Mesenchymal stem cell (in vitro differentiated cells and primary cell): Measurements from ENCODE around the gene LRRTM2.
A peak's percentile ranks its signal among the peaks of the same experiment; 100 is the strongest.

Experiments
- DNase-seq: peaks from one replicate; pipeline ENCODE4 v3.0.0-alpha.2; 2013
- H2AFZ ChIP-seq: one replicate; pipeline ENCODE4 v1.6.1; 2013; ENCODE audit warnings: low read depth, mild to moderate bottlenecking, control low read depth, inconsistent platforms, low read length, moderate library complexity
- H2AK5ac ChIP-seq: 2 replicates; pipeline ENCODE4 v1.6.1; 2013; ENCODE audit warnings: low read length, moderate library complexity, mild to moderate bottlenecking, inconsistent platforms; ENCODE audit not compliant: severe bottlenecking
- H2BK120ac ChIP-seq: one replicate; pipeline ENCODE4 v1.6.1; 2013; ENCODE audit warnings: low read depth, mild to moderate bottlenecking, inconsistent platforms, low read length, moderate library complexity
- H2BK12ac ChIP-seq, 2 experiments: one replicate each; pipeline ENCODE4 v1.6.1; 2013; ENCODE audit warnings: inconsistent platforms in 2 of 2, low read length in 2 of 2, mild to moderate bottlenecking in 2 of 2, moderate library complexity in 2 of 2, control low read depth in 1 of 2
- H2BK15ac ChIP-seq: one replicate; pipeline ENCODE4 v1.6.1; 2013; ENCODE audit warnings: mild to moderate bottlenecking, low read depth, inconsistent platforms; ENCODE audit not compliant: poor library complexity, severe bottlenecking
- H2BK5ac ChIP-seq: 2 replicates; pipeline ENCODE4 v1.6.1; 2013; ENCODE audit warnings: low read depth, mild to moderate bottlenecking, low read length, control low read depth, inconsistent platforms; ENCODE audit not compliant: poor library complexity, severe bottlenecking
- H3K14ac ChIP-seq, 2 experiments: one replicate each; pipeline ENCODE4 v1.6.1; 2013; ENCODE audit warnings: inconsistent platforms in 2 of 2, low read length in 2 of 2, control low read depth in 1 of 2, mild to moderate bottlenecking in 1 of 2, moderate library complexity in 1 of 2
- H3K18ac ChIP-seq, 2 experiments: one replicate each; pipeline ENCODE4 v1.6.1; 2013; ENCODE audit warnings: inconsistent platforms in 2 of 2, low read length in 2 of 2, control low read depth in 1 of 2, low read depth in 1 of 2, mild to moderate bottlenecking in 1 of 2
- H3K23ac ChIP-seq, 2 experiments: one replicate each; pipeline ENCODE4 v1.6.1; 2013; ENCODE audit warnings: inconsistent platforms in 2 of 2, low read length in 2 of 2, mild to moderate bottlenecking in 2 of 2, moderate library complexity in 2 of 2, control low read depth in 1 of 2
- H3K27ac ChIP-seq: 2 replicates; pipeline ENCODE4 v1.5.1; 2013; ENCODE audit warnings: mild to moderate bottlenecking, moderate library complexity, low read length, control low read depth, inconsistent platforms; ENCODE audit not compliant: poor library complexity, severe bottlenecking
- H3K27me3 ChIP-seq, 2 experiments: 2 replicates each; pipeline versions ENCODE4 v1.6.1 to v1.7.0; 2013; ENCODE audit warnings: low read length in 2 of 2, mild to moderate bottlenecking in 2 of 2, moderate library complexity in 2 of 2, control low read depth in 1 of 2, inconsistent platforms in 1 of 2; ENCODE audit not compliant: control insufficient read depth in 1 of 2, insufficient read depth in 1 of 2
- H3K36me3 ChIP-seq, 2 experiments: 2 replicates each; pipeline versions ENCODE4 v1.6.1 to v1.7.0; 2013; ENCODE audit warnings: low read length in 2 of 2, control low read depth in 1 of 2, inconsistent platforms in 1 of 2, low read depth in 1 of 2, mild to moderate bottlenecking in 1 of 2; ENCODE audit not compliant: insufficient read depth in 2 of 2, control insufficient read depth in 1 of 2
- H3K4ac ChIP-seq, 2 experiments: one replicate each; pipeline ENCODE4 v1.6.1; 2013; ENCODE audit warnings: inconsistent platforms in 2 of 2, low read length in 2 of 2, mild to moderate bottlenecking in 2 of 2, moderate library complexity in 2 of 2, control low read depth in 1 of 2, low read depth in 1 of 2
- H3K4me1 ChIP-seq: 2 replicates; pipeline ENCODE4 v1.6.1; 2013; ENCODE audit warnings: low read depth, low read length, control low read depth; ENCODE audit not compliant: control insufficient read depth, insufficient read depth
- H3K4me2 ChIP-seq: 2 replicates; pipeline ENCODE4 v1.6.1; 2013; ENCODE audit warnings: low read length, mild to moderate bottlenecking, inconsistent platforms; ENCODE audit not compliant: poor library complexity, severe bottlenecking
- H3K4me3 ChIP-seq, 2 experiments: 2 replicates each; pipeline versions ENCODE4 v1.5.1 to v1.7.0; 2013; ENCODE audit warnings: low read length in 2 of 2, mild to moderate bottlenecking in 2 of 2, control low read depth in 1 of 2, low read depth in 1 of 2; ENCODE audit not compliant: insufficient read depth in 1 of 2
- H3K79me1 ChIP-seq: replicated peaks from 2 replicates; pipeline ENCODE4 v1.6.1; 2013; ENCODE audit warnings: mild to moderate bottlenecking, control low read depth, low read length, inconsistent platforms; ENCODE audit not compliant: poor library complexity, severe bottlenecking
- H3K9ac ChIP-seq: 2 replicates; pipeline ENCODE4 v1.7.0; 2013; ENCODE audit warnings: mild to moderate bottlenecking, low read length, moderate library complexity
- H3K9me3 ChIP-seq: 2 replicates; pipeline ENCODE4 v1.7.0; 2013; ENCODE audit warnings: mild to moderate bottlenecking, low read length; ENCODE audit not compliant: control insufficient read depth
- H4K8ac ChIP-seq: one replicate; pipeline ENCODE4 v1.6.1; 2013; ENCODE audit warnings: inconsistent platforms, mild to moderate bottlenecking, low read length, moderate library complexity
- H4K91ac ChIP-seq: one replicate; pipeline ENCODE4 v1.6.1; 2013; ENCODE audit warnings: mild to moderate bottlenecking, low read length, inconsistent platforms
- WGBS: methylation state at CpG from one replicate; pipeline ENCODE4 v1.1.7; 2013; ENCODE audit warnings: mixed read lengths; 5-methylcytosine and 5-hydroxymethylcytosine counted together

LRRTM2 gene

GRCh38 chr5:138849882-138850281, 25.3 kb downstream of the LRRTM2 start:
- no peaks in the 10 kb centered on the region for H3K27me3 ChIP-seq
- H4K91ac ChIP-seq: no peak overlapping the region
- WGBS: 89% methylated on average over 1 of the region's 1 CpG
- no peak overlapping the region for H3K27ac ChIP-seq
- no peak overlapping the region for H3K18ac ChIP-seq
- H3K14ac ChIP-seq: no peak overlapping the region
- no peak overlapping the region for H3K4ac ChIP-seq
- no peak overlapping the region for H2AK5ac ChIP-seq
- peaks cover 12% of the 10 kb centered on the region for H3K79me1 ChIP-seq
- H3K4me3 ChIP-seq: no peak overlapping the region
- no peak overlapping the region for H3K9ac ChIP-seq
- no peak overlapping the region for H3K23ac ChIP-seq
- H3K4me2 ChIP-seq: no peak overlapping the region
- no peak overlapping the region for H2BK15ac ChIP-seq
- H2BK120ac ChIP-seq: no peak overlapping the region
- no peak overlapping the region for H2AFZ ChIP-seq
- no peaks in the 10 kb centered on the region for H3K9me3 ChIP-seq
- no peaks in the 10 kb centered on the region for H3K4me1 ChIP-seq
- H3K36me3 ChIP-seq: peaks cover 6 to 7% of the 10 kb centered on the region in 2 experiments
- no peak overlapping the region for H2BK5ac ChIP-seq
- no peak for DNase-seq
- no peak overlapping the region for H4K8ac ChIP-seq
- H2BK12ac ChIP-seq: no peak overlapping the region

GRCh38 chr5:138849439-138849838, 25.7 kb downstream of the LRRTM2 start:
- H3K4me2 ChIP-seq: no peak overlapping the region
- no peak overlapping the region for H3K18ac ChIP-seq
- no peak overlapping the region for H3K4me3 ChIP-seq
- H2BK15ac ChIP-seq: no peak overlapping the region
- no peak overlapping the region for H3K14ac ChIP-seq
- no peak overlapping the region for H2AK5ac ChIP-seq
- no peak overlapping the region for H2BK12ac ChIP-seq
- no peak overlapping the region for H2BK5ac ChIP-seq
- H2AFZ ChIP-seq: no peak overlapping the region
- no peak overlapping the region for H4K91ac ChIP-seq
- 59% methylated on average over 2 of the region's 3 CpGs for WGBS
- no peak overlapping the region for H3K23ac ChIP-seq
- H3K36me3 ChIP-seq: peaks cover 6 to 7% of the 10 kb centered on the region in 2 experiments
- H3K4me1 ChIP-seq: no peaks in the 10 kb centered on the region
- H3K9me3 ChIP-seq: no peaks in the 10 kb centered on the region
- no peaks in the 10 kb centered on the region for H3K27me3 ChIP-seq
- no peak overlapping the region for H4K8ac ChIP-seq
- no peak overlapping the region for H2BK120ac ChIP-seq
- H3K79me1 ChIP-seq: peaks cover 11% of the 10 kb centered on the region
- no peak overlapping the region for H3K27ac ChIP-seq
- H3K4ac ChIP-seq: no peak overlapping the region
- peak overlapping the region; percentile 31 for H3K9ac ChIP-seq
- DNase-seq: no peak

- Histone ChIP-seq H3K36me3 (peaks cover 0 to 4% of the 10 kb centered on the region in 2 experiments), H2AK5ac (no peak overlapping the region), H2BK120ac (no peak overlapping the region), H3K9ac (peak overlapping the region; percentile 75), H2BK15ac (no peak overlapping the region), H3K79me1 (peaks cover 9% of the 10 kb centered on the region), H3K27ac (no peak overlapping the region), H3K23ac (no peak overlapping the region), H3K18ac (no peak overlapping the region), H3K4me2 (no peak overlapping the region), H3K4me1 (peaks cover 2% of the 10 kb centered on the region), H3K14ac (no peak overlapping the region), H4K91ac (no peak overlapping the region), H2BK12ac (no peak overlapping the region), H3K4ac (no peak overlapping the region), H3K27me3 (no peaks in the 10 kb centered on the region), H4K8ac (no peak overlapping the region), H3K4me3 (peak overlapping the region in 1 of 2 experiments; percentile 50), H2AFZ (no peak overlapping the region), H2BK5ac (no peak overlapping the region), H3K9me3 (no peaks in the 10 kb centered on the region)
- peak; percentile 21 for DNase-seq
- WGBS: 91% methylated on average over 6 of the region's 6 CpGs
Measured at GRCh38 chr5:138844812-138845513, 30.2 kb downstream of the LRRTM2 start.

- Histone ChIP-seq H3K27me3 (no peaks in the 10 kb centered on the region), H2BK5ac (no peak overlapping the region), H3K9me3 (no peaks in the 10 kb centered on the region), H2BK120ac (no peak overlapping the region), H3K4ac (no peak overlapping the region), H2AFZ (no peak overlapping the region), H3K9ac (peak overlapping the region; percentile 75), H3K4me1 (peaks cover 2% of the 10 kb centered on the region), H3K14ac (no peak overlapping the region), H3K4me2 (no peak overlapping the region), H2BK15ac (no peak overlapping the region), H3K4me3 (peak overlapping the region in 1 of 2 experiments; percentile 50), H3K18ac (no peak overlapping the region), H2BK12ac (no peak overlapping the region), H3K27ac (no peak overlapping the region), H3K36me3 (peaks cover 0 to 4% of the 10 kb centered on the region in 2 experiments), H4K91ac (no peak overlapping the region), H3K79me1 (peaks cover 10% of the 10 kb centered on the region), H2AK5ac (no peak overlapping the region), H3K23ac (no peak overlapping the region), H4K8ac (no peak overlapping the region)
- no peak for DNase-seq
- WGBS: 96% methylated on average over 4 of the region's 4 CpGs
Measured at GRCh38 chr5:138844125-138844461, 31.0 kb downstream of the LRRTM2 start.
